C4-2B (cell line): ENCODE data around the gene SUFU.
A peak's percentile ranks its signal among the peaks of the same experiment; 100 is the strongest.

ENCODE experiments used
- ZFX ChIP-seq: fragments of 450-650 bp; IDR thresholded peaks from 2 replicates; pipeline ENCODE4 v1.6.1; 2017
- TF ChIP-seq, protein P1 (sequence below): fragments of 450-650 bp; conservative IDR thresholded peaks from 2 replicates; pipeline ENCODE4 v1.5.1; 2017; ENCODE audit warnings: mild to moderate bottlenecking

- TF ChIP-seq, protein P1, sequence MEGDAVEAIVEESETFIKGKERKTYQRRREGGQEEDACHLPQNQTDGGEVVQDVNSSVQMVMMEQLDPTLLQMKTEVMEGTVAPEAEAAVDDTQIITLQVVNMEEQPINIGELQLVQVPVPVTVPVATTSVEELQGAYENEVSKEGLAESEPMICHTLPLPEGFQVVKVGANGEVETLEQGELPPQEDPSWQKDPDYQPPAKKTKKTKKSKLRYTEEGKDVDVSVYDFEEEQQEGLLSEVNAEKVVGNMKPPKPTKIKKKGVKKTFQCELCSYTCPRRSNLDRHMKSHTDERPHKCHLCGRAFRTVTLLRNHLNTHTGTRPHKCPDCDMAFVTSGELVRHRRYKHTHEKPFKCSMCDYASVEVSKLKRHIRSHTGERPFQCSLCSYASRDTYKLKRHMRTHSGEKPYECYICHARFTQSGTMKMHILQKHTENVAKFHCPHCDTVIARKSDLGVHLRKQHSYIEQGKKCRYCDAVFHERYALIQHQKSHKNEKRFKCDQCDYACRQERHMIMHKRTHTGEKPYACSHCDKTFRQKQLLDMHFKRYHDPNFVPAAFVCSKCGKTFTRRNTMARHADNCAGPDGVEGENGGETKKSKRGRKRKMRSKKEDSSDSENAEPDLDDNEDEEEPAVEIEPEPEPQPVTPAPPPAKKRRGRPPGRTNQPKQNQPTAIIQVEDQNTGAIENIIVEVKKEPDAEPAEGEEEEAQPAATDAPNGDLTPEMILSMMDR = peak; percentile 92
- no peak for TF ChIP-seq ZFX
Observed at GRCh38 chr10:102596506-102596971, 92.8 kb downstream of the SUFU start.
